Right cardiac atrium (tissue), 5 donors: ENCODE results near the gene PPP2R3B. TPM values are rescaled to one million over a fixed set of nuclear protein-coding genes. Genes with fewer than 3 reads are reported as not detected.
"Not testable (repeated sequence)": the region's sequence is repeated elsewhere in the genome, so short reads cannot be mapped to it uniquely, and the experiment has no call there.

Source experiments
- ATAC-seq, 2 donors: fragments of 200-7000 bp; cut with Tn5 transposase; one replicate each; pipeline versions ENCODE4 v1.8.0 to v1.9.1; 2020; ENCODE audit warnings: moderate library complexity in 2 of 2, mild to moderate bottlenecking in 1 of 2
- DNase-seq, 3 donors: peaks; one replicate each; pipeline ENCODE4 v3.0.0-alpha.2; 2020
- H3K27ac ChIP-seq: one replicate; pipeline ENCODE4 v1.5.1; 2013; ENCODE audit warnings: mild to moderate bottlenecking, low read length, control low read depth, moderate library complexity
- H3K27me3 ChIP-seq: one replicate; pipeline ENCODE4 v1.6.1; 2013; ENCODE audit not compliant: control insufficient read depth, insufficient read depth
- H3K4me1 ChIP-seq: one replicate; pipeline ENCODE4 v1.6.1; 2013; ENCODE audit warnings: low read length; ENCODE audit not compliant: control insufficient read depth, insufficient read depth
- H3K4me3 ChIP-seq: one replicate; pipeline ENCODE4 v1.5.1; 2013; ENCODE audit warnings: low read length, control low read depth
- H3K9me3 ChIP-seq: one replicate; pipeline ENCODE4 v1.6.1; 2013; ENCODE audit warnings: low read length; ENCODE audit not compliant: control insufficient read depth
- WGBS: extraction: QIAGEN DNeasy Blood & Tissue Kit; methylation state at CpG from one replicate; pipeline ENCODE4 v1.1.7; 2013; 5-methylcytosine and 5-hydroxymethylcytosine counted together
- intact Hi-C, 4 donors: fragments of 100-400 bp; cut with DNase I; formaldehyde crosslinking; loops; one replicate each; pipeline versions ENCODE4 v1.11.0 to v1.14.0; 2022 to 2023
- polyA plus RNA-seq: library from polyadenylated mRNA; stranded (reverse); fragments of 200-250 nt; gene quantifications from one replicate; pipeline ENCODE4 v1.2.3, GENCODE V29; 2013
- total RNA-seq, 4 donors: library from RNA; stranded (reverse); fragmentation: NEBNext Ultra II Directional; extraction: Animal tissue kit (Norgen Biotek cat#: 25700); gene quantifications; one replicate each; pipeline ENCODE4 v1.2.1, GENCODE V29; 2021
- donor health status: healthy with polysubstance abuse.
- donor health status: DM: no; HTN: yes; CAD: no.
- donor health status: DM: no; HTN: no; CAD: no.
- donor health status: DM: no; HTN: yes; CAD: no; lungs with severe emphysema.
- donor health status: DM: yes; HTN: yes; CAD: no.

The PPP2R3B gene
- total and polyA plus RNA-seq, 5 donors = 101 to 163 (median 141) TPM

GRCh38 chrX:314781-315595 lies 71.7 kb downstream of the PPP2R3B start:
- H3K27me3 ChIP-seq = no peaks in the 10 kb centered on the region

GRCh38 chrX:314049-314448 lies 72.7 kb downstream of the PPP2R3B start:
- Histone ChIP-seq H3K27ac (no peak overlapping the region), H3K27me3 (no peaks in the 10 kb centered on the region), H3K9me3 (no peaks in the 10 kb centered on the region), H3K4me1 (no peaks in the 10 kb centered on the region), H3K4me3 (no peak overlapping the region)
- WGBS = 97% methylated on average over 34 of the region's 34 CpGs
- DNase-seq (peak in 2 of 3 donors; percentile 45 to 61), ATAC-seq (no peak)
- intact Hi-C loops = no loop called here

More at GRCh38 chrX:314781-315595, 71.7 kb downstream of the PPP2R3B start:
- intact Hi-C loops = no loop called here
- H3K4me3 ChIP-seq = no peak overlapping the region
- ATAC-seq (no peak), DNase-seq (peak in 2 of 3 donors; percentile 62)
- no peak overlapping the region for H3K27ac ChIP-seq
- 89% methylated on average over 51 of the region's 51 CpGs for WGBS
- H3K4me1 ChIP-seq = no peaks in the 10 kb centered on the region
- no peaks in the 10 kb centered on the region for H3K9me3 ChIP-seq

DNA sequence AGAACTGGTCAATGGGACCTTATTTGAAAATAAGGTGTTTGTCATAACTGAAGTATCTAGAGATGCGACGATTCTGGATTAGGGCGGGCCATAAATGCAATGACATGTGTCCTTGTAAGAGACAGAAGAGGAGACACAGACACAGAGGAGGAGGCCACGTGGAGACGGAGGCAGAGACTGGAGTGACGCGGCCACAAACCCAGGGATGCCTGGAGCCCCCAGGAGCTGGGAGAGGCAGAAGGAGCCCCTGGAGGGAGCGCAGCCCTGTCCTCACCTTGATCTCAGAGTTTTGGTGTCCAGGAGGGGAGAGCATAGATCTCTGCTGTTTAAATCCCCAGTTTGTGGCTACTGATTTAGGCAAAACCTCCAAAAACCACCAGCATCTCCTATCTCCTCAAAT lies 73.2 kb downstream of the PPP2R3B start:
- 96% methylated on average over 8 of the region's 8 CpGs for WGBS
- peak in 2 of 3 donors; percentile 18 for DNase-seq

DNA sequence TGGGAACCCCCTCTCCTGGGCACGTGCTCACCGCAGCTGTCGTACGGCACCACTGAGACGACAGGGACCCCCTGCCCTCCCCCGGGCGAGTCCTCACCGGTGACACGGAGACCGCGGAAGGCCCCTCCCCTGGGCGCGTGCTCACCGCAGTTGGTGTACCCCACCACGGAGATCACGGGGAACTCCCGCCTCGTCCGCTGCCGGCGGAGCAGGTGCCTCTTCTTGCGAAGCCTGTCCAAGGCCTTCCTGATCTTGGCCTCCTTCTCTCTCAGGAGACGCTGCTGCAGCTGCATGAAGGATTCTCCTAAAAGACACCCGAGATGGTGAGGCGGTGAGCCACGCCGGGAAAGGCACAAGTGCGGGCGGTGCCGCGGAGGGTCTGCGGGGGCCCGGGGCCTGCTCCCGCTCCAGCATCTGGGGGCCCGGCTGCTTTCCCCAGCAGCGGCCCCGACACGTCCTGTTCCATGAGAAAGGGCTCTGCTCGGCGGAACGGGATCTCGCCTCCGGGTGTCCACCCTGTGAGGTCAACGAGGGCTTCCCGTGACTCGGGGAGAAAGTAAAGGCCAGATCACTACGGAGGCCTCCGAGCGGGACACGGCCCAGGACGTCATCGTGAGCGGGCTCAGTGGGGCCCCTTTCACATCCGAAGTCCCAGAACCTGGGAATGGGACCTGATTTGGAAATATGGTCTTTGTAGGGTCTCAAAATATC lies 73.9 kb downstream of the PPP2R3B start:
- H3K27ac ChIP-seq = no peak overlapping the region
- H3K27me3 ChIP-seq = no peaks in the 10 kb centered on the region
- ATAC-seq = no peak
- WGBS = 96% methylated on average over 54 of the region's 54 CpGs
- no peaks in the 10 kb centered on the region for H3K9me3 ChIP-seq
- no peak overlapping the region for H3K4me3 ChIP-seq
- peak in 2 of 3 donors; percentile 44 to 61 for DNase-seq
- intact Hi-C loops = no loop called here
- H3K4me1 ChIP-seq = no peaks in the 10 kb centered on the region

More for the DNA sequence above, 73.2 kb downstream of the PPP2R3B start:
- H3K4me1 ChIP-seq = no peaks in the 10 kb centered on the region
- ATAC-seq = no peak
- intact Hi-C loops = no loop called here
- H3K27ac ChIP-seq = no peak overlapping the region
- no peak overlapping the region for H3K4me3 ChIP-seq
- H3K9me3 ChIP-seq = no peaks in the 10 kb centered on the region
- no peaks in the 10 kb centered on the region for H3K27me3 ChIP-seq

DNA sequence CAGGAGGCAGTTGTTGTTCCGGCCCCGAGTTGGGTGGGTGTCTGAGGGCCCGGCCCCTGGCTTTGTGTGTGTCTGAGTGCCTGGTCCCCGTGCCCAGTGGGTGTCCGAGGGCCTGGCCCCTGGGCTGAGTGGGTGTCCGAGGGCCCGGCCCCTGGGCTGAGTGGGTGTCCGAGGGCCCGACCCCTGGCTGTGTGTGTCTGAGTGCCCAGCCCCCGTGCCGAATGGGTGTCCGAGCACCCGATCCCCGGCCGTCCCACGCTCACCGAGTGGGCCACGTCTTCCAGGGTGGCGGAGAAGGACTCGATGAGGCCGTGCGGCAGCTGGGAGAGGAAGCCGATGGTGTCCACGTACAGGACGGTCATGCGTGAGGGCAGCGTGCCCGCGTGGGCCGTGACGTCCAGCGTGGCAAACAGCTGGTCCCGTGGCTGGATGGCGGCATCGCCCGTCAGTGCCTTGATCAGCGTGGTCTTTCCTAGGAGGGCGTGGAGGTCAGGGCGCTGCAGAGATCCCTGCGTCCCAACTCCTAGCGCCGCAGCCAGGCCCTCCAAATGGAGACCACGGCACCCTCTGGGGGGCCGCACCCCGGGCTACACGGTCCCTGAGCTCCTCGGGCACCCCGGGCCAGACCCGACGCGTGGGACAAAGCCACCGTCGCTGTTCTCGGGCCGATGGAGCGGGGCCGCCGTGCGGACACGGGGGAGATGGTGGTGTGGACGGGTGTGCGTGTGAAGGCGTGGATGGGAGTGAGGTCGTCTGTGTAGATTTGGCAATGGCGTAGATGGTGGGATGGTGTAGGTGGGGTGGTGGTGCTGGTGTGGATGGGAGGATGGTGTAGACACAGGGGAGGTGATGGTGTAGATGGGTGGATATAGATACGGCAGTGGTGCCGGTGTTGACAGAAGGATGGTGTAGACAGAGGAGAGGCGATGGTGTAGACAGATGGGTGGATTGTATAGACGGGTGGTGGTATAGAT lies 75.3 kb downstream of the PPP2R3B start:
- DNase-seq = peak in 2 of 3 donors; percentile 45 to 58
- Histone ChIP-seq H3K9me3 (no peaks in the 10 kb centered on the region), H3K4me1 (no peaks in the 10 kb centered on the region), H3K27ac (no peak overlapping the region), H3K4me3 (no peak overlapping the region), H3K27me3 (no peaks in the 10 kb centered on the region)
- intact Hi-C loops = no loop called here
- peak in 1 of 2 donors; percentile 5 for ATAC-seq
- WGBS = 95% methylated on average over 69 of the region's 69 CpGs

DNA sequence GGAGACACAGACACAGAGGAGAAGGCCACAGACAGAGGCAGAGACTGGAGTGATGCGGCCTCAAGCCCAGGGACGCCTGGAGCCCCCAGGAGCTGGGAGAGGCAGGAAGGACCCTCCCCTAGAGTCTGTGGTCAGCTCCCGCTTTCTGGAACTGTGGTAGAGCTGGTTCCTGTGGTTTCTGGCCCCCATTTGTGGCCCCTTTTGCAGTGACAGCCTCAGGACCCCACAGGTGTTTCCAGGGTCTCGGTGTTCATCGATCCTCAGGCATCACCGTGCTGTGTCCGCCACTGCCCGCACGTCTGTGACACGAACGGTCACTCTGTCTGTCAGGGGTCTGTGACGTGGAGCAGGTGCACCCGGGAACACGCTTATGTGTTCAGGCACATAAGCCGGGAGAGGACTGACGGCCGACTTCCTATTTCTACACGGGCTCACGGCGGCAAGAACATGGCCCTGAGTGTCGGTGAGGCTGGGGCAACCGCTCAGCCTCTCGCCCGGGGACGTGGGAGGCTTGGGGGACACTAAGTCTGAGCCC lies 76.0 kb downstream of the PPP2R3B start:
- 94% methylated on average over 25 of the region's 25 CpGs for WGBS
- Histone ChIP-seq H3K27me3 (no peaks in the 10 kb centered on the region), H3K4me1 (no peaks in the 10 kb centered on the region), H3K9me3 (no peaks in the 10 kb centered on the region), H3K4me3 (no peak overlapping the region), H3K27ac (no peak overlapping the region)
- no peak for ATAC-seq
- DNase-seq = peak in 2 of 3 donors; percentile 32 to 42
- intact Hi-C loops = no loop called here

DNA sequence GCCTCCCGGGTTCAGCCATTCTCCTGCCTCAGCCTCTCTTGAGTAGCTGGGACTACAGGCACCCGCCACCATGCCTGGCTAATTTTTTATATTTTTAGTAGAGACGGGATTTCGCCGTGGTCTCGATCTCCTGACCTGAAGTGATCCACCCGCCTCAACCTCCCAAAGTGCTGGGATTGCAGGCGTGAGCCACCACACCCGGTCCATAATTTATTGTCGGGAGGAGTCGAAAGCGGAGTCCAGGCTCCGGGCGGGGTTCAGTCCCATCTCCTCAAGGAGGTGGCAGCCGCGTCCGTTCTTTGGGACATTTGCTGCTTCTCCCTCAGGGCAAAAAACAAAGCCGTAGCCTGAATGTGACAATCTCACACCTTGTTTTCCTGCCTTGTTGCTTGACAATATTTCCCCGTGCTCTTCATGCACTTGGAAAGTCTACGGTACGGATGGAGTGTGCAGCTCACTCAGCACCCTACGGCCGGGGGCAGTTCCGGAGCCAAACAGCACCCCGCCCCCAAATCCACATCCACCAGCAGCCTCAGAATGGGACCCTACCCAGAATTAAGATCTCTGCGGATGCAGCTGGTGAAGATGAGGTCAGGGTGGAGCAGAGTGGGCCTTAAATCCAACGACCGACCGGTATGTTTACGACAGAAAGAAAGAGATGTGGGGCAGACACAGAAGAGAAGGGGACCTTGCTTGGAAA lies 77.7 kb downstream of the PPP2R3B start:
- Histone ChIP-seq H3K27ac (no peak overlapping the region), H3K4me3 (no peak overlapping the region), H3K9me3 (no peaks in the 10 kb centered on the region), H3K4me1 (no peaks in the 10 kb centered on the region), H3K27me3 (no peaks in the 10 kb centered on the region)
- intact Hi-C loops = no loop called here
- peak in 1 of 3 donors; percentile 41 for DNase-seq
- ATAC-seq = no peak
- WGBS = 94% methylated on average over 30 of the region's 30 CpGs

GRCh38 chrX:307261-308111 lies 79.2 kb downstream of the PPP2R3B start:
- Histone ChIP-seq H3K4me3 (no peak overlapping the region), H3K4me1 (no peaks in the 10 kb centered on the region), H3K9me3 (no peaks in the 10 kb centered on the region), H3K27ac (no peak overlapping the region), H3K27me3 (no peaks in the 10 kb centered on the region)
- WGBS = 96% methylated on average over 58 of the region's 58 CpGs
- intact Hi-C loops = no loop called here
- DNase-seq (peak in 1 of 3 donors; percentile 42), ATAC-seq (no peak)

DNA sequence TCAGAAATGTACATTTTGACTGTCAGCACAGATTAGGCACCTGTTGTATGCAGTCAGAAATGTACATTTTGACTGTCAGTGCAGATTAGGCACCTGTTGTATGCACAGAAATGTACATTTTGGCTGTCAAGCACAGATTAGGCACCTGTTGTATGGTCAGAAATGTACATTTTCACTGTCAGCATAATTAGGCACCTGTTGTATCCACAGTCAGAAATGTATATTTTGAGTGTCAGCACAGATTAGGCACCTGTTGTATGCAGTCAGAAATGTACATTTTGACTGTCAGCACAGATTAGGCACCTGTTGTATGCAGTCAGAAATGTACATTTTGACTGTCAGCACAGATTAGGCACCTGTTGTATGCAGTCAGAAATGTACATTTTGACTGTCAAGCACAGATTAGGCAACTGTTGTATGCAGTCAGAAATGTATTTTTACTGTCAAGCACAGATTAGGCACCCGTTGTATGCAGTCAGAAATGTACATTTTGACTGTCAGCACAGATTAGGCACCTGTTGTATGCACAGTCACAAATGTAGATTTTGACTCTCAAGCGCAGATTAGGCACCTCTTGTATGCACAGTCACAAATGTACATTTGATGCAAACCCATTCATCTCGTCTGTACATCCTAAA lies 80.0 kb downstream of the PPP2R3B start:
- 96% methylated on average over 3 of the region's 3 CpGs for WGBS
- ATAC-seq, H3K9me3 ChIP-seq, H3K4me1 ChIP-seq, H3K27ac ChIP-seq, intact Hi-C loops, DNase-seq, H3K4me3 ChIP-seq, H3K27me3 ChIP-seq: not testable (repeated sequence)
